IMR-90 (cell line): Measurements from ENCODE around the gene NANOS3. TPM values are rescaled to one million over a fixed set of nuclear protein-coding genes. Genes with fewer than 3 reads are reported as not detected.

Source experiments
- FOS ChIP-seq: fragments of 150-350 bp; IDR thresholded peaks from 2 replicates; pipeline ENCODE4 v1.6.1; 2016; ENCODE audit warnings: low read depth, low read length
- MAZ ChIP-seq: IDR thresholded peaks from 2 replicates; pipeline ENCODE4 v1.6.1; 2012; ENCODE audit warnings: low read depth, mild to moderate bottlenecking, low read length, improper control_type of control experiment, moderate library complexity, borderline replicate concordance
- NFE2L2 ChIP-seq: fragments of 150-350 bp; IDR thresholded peaks from 2 replicates; pipeline ENCODE4 v1.6.1; 2016; ENCODE audit warnings: low read depth, mild to moderate bottlenecking, low read length
- polyA plus RNA-seq, 3 experiments: library from polyadenylated mRNA; depleted of rRNA; stranded (reverse); fragments of >200 nt; gene quantifications; 2 replicates each; pipeline ENCODE4 v1.2.3, GENCODE V29; 2012; ENCODE audit warnings: low replicate concordance in 1 of 3
- total RNA-seq: library from RNA; depleted of rRNA; stranded (reverse); fragments of >200 nt; gene quantifications from 2 replicates; pipeline ENCODE4 v1.2.3, GENCODE V29; 2012

Gene NANOS3
- total and polyA plus RNA-seq, 2 of the 4 experiments (the other 2 are of a cell fraction), result 0.63 TPM; not detected in 1

DNA sequence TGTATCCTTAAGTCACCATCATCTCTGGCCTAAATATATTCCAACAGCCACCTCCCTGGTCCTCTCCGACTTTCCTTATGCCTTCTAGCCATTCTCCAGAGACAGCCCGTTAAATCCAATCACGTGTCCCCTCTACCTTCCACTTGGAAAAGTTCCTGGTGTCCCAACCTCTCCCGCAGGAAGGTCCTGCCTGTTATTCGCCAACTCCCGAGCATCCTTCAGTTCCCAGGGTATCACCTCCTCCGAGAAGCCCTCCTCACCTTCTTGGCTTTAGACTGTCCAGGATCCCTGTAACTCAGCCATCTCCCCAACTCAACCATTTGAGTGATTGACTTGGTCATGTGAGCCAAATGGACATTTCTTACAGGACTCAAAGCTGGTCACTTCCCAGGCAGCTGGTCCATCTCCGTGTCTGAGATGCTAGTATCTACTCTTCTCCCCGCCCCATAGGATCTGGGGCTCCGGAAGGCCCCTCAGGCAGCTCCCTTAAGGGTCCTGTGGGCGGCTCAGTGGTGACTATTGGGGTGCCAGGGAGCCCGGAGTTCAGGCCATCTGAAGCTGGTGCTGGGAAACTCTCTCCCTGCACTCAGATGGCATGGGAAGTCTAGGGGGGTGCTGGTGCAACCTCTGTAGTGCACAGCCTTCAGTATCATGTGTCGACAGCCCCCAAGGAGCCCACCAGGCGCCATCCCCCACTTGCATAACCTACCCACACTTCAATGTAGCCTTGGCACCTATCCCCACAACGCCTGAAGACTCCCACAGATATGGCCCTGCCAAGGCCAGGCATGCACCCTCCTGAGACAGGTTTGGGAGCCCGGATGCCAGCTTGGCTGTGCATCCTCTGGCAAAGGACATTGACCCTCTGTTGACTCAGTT lies 27.9 kb upstream of the NANOS3 start (continued):
- TF ChIP-seq FOS (no peak), NFE2L2 (no peak), MAZ (no peak)
